LNCaP clone FGC (cell line): ENCODE results near the gene TM9SF3.

ENCODE experiments used
- DNase-seq: peaks from one replicate; pipeline ENCODE4 v3.0.0-alpha.2; 2011; ENCODE audit warnings: low read depth
- H3K4me3 ChIP-seq: 2 replicates; pipeline ENCODE4 v1.5.1; 2011; ENCODE audit warnings: mild to moderate bottlenecking, low read depth, low read length, control low read depth
- TF ChIP-seq, protein P1 (sequence below): IDR thresholded peaks from 2 replicates; pipeline ENCODE4 v1.5.1; 2012; ENCODE audit warnings: mild to moderate bottlenecking; ENCODE audit not compliant: control insufficient read depth, insufficient read depth; ENCODE audit errors: extremely low read depth

Gene TM9SF3

DNA sequence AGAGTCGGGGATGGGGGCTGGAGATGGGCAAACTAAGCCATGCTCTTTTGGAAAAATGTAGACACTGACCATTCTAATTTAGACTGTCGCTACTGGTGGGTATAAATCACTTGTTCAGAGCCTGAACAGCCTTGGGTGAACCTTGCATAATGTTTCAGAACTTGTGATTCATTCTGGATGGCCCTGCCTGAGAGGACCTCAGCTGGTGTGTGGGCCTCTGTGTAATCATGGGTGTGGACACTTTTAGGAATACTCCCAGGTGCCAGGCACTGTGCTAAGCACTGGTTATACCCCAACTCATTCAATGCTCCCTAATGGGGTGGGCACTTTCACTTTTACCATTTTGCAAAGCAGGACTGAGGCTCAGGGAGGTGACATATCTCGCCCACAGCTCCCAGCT is 26.8 kb upstream of the TM9SF3 start:
- DNase-seq = no peak
- TF ChIP-seq, protein P1, sequence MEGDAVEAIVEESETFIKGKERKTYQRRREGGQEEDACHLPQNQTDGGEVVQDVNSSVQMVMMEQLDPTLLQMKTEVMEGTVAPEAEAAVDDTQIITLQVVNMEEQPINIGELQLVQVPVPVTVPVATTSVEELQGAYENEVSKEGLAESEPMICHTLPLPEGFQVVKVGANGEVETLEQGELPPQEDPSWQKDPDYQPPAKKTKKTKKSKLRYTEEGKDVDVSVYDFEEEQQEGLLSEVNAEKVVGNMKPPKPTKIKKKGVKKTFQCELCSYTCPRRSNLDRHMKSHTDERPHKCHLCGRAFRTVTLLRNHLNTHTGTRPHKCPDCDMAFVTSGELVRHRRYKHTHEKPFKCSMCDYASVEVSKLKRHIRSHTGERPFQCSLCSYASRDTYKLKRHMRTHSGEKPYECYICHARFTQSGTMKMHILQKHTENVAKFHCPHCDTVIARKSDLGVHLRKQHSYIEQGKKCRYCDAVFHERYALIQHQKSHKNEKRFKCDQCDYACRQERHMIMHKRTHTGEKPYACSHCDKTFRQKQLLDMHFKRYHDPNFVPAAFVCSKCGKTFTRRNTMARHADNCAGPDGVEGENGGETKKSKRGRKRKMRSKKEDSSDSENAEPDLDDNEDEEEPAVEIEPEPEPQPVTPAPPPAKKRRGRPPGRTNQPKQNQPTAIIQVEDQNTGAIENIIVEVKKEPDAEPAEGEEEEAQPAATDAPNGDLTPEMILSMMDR = no peak
- H3K4me3 ChIP-seq = no peak overlapping the region

- DNase-seq = no peak
- no peak overlapping the region for H3K4me3 ChIP-seq
- TF ChIP-seq, protein P1 = no peak
Measured at GRCh38 chr10:96612055-96612830, 25.4 kb upstream of the TM9SF3 start.

GRCh38 chr10:96610817-96611216 is 24.0 kb upstream of the TM9SF3 start:
- H3K4me3 ChIP-seq = no peak overlapping the region
- no peak for DNase-seq
- TF ChIP-seq, protein P1 = no peak

DNA sequence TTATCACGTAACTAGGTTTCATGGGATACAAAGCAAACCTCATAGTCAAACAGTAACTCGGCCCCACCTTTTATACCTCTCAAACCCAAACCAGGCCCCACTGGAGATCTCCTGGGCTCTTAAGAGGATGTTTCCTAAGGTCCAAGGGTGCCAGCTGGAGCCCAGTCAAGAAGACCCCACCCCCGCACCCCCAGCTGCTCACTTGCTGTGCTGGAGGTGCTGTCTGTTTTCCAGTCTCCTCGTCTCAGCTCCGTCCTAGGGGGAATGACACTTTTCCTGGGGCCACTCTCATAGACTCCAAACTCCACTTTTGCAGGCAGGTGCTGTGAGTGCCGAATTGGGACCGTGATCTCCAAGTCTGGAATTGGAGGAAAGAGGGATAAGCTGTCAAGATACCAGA is 22.7 kb upstream of the TM9SF3 start:
- H3K4me3 ChIP-seq = no peak overlapping the region
- no peak for DNase-seq
- TF ChIP-seq, protein P1 = no peak

DNA sequence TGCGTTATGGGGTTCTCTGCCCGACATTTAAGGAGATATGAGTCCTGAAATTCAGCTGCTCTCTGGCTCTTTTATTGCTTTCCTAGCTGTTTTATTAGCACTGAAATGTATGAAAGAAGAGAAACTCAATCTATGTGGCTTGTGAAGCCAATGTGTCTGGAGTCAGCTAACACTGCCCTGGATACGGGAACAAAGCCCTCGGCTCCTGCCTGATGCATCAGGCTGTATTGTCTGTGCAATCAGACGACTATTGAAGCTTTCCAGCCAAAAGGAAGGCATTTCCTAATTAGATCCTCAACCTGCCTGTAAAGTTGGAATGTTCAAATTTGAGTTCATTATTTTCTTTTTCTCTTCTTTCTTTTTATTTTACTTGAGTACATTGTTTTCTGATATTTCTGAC is 22.0 kb upstream of the TM9SF3 start:
- TF ChIP-seq, protein P1 = no peak
- no peak for DNase-seq
- H3K4me3 ChIP-seq = no peak overlapping the region

DNA sequence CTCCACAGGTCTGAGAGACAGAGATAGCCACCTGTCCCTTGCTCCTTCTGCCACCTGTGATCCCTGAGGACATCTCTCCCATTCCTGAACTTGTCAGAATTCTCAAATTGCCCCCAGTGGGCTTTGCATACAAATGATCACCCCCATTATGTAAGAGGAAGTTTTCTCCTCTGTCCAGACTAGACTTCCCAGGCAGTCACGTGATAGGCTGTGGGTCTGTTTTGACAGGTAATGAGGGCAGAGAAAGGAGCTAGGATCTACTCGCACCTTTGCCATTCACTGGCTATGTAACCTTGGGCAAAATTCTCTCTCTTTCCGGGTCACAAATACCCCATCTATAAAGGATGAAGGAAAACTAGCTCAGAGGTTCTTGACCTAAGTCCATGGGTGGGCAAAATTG is 21.4 kb upstream of the TM9SF3 start:
- no peak for DNase-seq
- no peak overlapping the region for H3K4me3 ChIP-seq
- TF ChIP-seq, protein P1 = no peak

DNA sequence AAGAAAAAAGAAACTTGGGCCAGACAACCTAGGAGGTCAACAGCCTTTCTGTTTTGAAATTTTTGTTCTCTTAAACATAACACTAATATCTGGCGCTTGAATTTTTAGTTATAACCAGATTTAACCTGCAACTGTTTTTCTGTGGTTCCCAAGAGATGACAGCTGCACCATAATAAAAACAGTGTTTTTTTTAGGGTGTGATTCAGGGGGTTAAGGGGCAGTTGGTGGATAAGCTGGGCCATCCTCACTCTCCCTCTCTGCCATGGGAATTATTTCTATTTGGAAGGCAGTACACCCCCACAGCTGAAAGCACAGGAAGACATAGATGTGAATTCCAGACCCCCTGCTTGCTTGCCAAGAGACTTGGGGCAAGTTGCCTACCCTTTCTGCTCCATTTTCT is 20.1 kb upstream of the TM9SF3 start:
- no peak for DNase-seq
- TF ChIP-seq, protein P1 = no peak
- H3K4me3 ChIP-seq = no peak overlapping the region
